OCI-LY1 (cell line): ENCODE measurements around the gene PATE1.

Experiments
- H2AFZ ChIP-seq: fragments of 200-600 bp; sonication (generic), shearing (Covaris generic); 2 replicates; pipeline ENCODE4 v1.6.0; 2014; ENCODE audit warnings: antibody characterized with exemption, mild to moderate bottlenecking, low read length
- H3F3A ChIP-seq: fragments of 200-600 bp; sonication (generic), shearing (Covaris generic); 2 replicates; pipeline ENCODE4 v1.6.0; 2014; ENCODE audit warnings: mild to moderate bottlenecking, antibody characterized with exemption, low read length, moderate library complexity; ENCODE audit not compliant: insufficient read depth
- H3K27ac ChIP-seq: fragments of 200-600 bp; sonication (generic); 2 replicates; pipeline ENCODE4 v1.5.1; 2014; ENCODE audit warnings: low read length, mixed run types, mild to moderate bottlenecking, low read depth; ENCODE audit not compliant: poor library complexity, severe bottlenecking
- H3K27me3 ChIP-seq: fragments of 200-600 bp; sonication (generic); 2 replicates; pipeline ENCODE4 v1.6.0; 2014; ENCODE audit warnings: antibody characterized with exemption, mild to moderate bottlenecking, low read length, moderate library complexity; ENCODE audit not compliant: insufficient read depth
- H3K36me3 ChIP-seq: fragments of 200-600 bp; sonication (generic); 2 replicates; pipeline ENCODE4 v1.6.1; 2014; ENCODE audit warnings: mild to moderate bottlenecking, antibody characterized with exemption, low read length, moderate library complexity, mixed read lengths; ENCODE audit not compliant: insufficient read depth
- H3K4me1 ChIP-seq: fragments of 200-600 bp; sonication (generic); 2 replicates; pipeline ENCODE4 v1.5.1; 2014; ENCODE audit warnings: mild to moderate bottlenecking, low read length, moderate library complexity; ENCODE audit not compliant: insufficient read depth, severe bottlenecking
- H3K4me2 ChIP-seq: fragments of 200-600 bp; sonication (generic), shearing (Covaris generic); 2 replicates; pipeline ENCODE4 v1.6.1; 2014; ENCODE audit warnings: low read length
- H3K4me3 ChIP-seq: fragments of 200-600 bp; sonication (generic); 2 replicates; pipeline ENCODE4 v1.5.1; 2014; ENCODE audit warnings: low read length, low read depth, mild to moderate bottlenecking, mixed read lengths; ENCODE audit not compliant: poor library complexity, severe bottlenecking
- H3K79me2 ChIP-seq: fragments of 200-600 bp; shearing (Covaris generic); 2 replicates; pipeline ENCODE4 v1.6.1; 2016; ENCODE audit warnings: mixed run types, low read length, mixed read lengths; ENCODE audit not compliant: insufficient read depth
- H3K9ac ChIP-seq: fragments of 200-600 bp; sonication (generic), shearing (Covaris generic); 2 replicates; pipeline ENCODE4 v1.6.1; 2014; ENCODE audit warnings: mild to moderate bottlenecking, low read length, mixed read lengths
- H3K9me2 ChIP-seq: fragments of 200-600 bp; sonication (generic), shearing (Covaris generic); 2 replicates; pipeline ENCODE4 v1.6.1; 2014; ENCODE audit warnings: low read depth, mild to moderate bottlenecking, low read length, mixed read lengths
- H3K9me3 ChIP-seq: fragments of 200-600 bp; shearing (Covaris generic); 2 replicates; pipeline ENCODE4 v1.6.1; 2014; ENCODE audit warnings: low read length, mixed read lengths
- H4K20me1 ChIP-seq: fragments of 200-600 bp; sonication (generic), shearing (Covaris generic); 2 replicates; pipeline ENCODE4 v1.6.0; 2016; ENCODE audit warnings: mild to moderate bottlenecking, low read length; ENCODE audit not compliant: insufficient read depth
- EZH2 ChIP-seq: fragments of 200-600 bp; sonication (generic), shearing (Covaris generic); IDR thresholded peaks from 2 replicates; pipeline ENCODE4 v1.8.0; 2017; ENCODE audit warnings: borderline replicate concordance, mixed run types, mild to moderate bottlenecking, antibody characterized with exemption, low read length, moderate library complexity, mixed read lengths
- TF ChIP-seq, protein P1 (sequence below): fragments of 200-600 bp; sonication (generic), shearing (Covaris generic); IDR thresholded peaks from 2 replicates; pipeline ENCODE4 v1.5.1; 2017; ENCODE audit warnings: mild to moderate bottlenecking, antibody characterized with exemption, low read length, moderate library complexity, mixed read lengths

Gene PATE1

DNA sequence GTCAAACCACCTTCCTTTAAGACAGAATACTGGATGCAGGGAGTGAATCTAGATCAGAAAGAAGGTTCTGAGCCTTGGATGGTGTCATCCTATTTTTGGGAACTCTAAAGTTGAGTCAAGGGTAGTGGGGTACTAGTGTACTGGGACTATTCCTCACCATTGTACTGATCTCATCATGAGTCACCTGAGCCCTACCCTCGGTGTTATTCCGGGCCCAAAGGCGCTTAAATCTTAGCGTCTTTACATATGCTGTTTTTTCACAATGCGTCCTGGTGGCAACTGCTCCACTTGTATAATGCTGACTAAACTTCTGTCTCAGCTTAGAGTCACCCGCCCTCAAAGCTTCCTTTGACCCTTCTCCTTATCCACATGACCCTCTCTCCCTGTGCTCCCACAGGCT is 25.3 kb upstream of the PATE1 start:
- Histone ChIP-seq H4K20me1 (no peaks in the 10 kb centered on the region), H2AFZ (no peak overlapping the region), H3K9me3 (no peaks in the 10 kb centered on the region), H3K9ac (no peak overlapping the region), H3K27me3 (no peaks in the 10 kb centered on the region), H3K27ac (no peak overlapping the region), H3K36me3 (no peaks in the 10 kb centered on the region), H3K4me3 (no peak overlapping the region), H3K79me2 (no peaks in the 10 kb centered on the region), H3K9me2 (no peaks in the 10 kb centered on the region), H3K4me1 (no peaks in the 10 kb centered on the region), H3F3A (no peaks in the 10 kb centered on the region), H3K4me2 (no peak overlapping the region)
- TF ChIP-seq, protein P1, sequence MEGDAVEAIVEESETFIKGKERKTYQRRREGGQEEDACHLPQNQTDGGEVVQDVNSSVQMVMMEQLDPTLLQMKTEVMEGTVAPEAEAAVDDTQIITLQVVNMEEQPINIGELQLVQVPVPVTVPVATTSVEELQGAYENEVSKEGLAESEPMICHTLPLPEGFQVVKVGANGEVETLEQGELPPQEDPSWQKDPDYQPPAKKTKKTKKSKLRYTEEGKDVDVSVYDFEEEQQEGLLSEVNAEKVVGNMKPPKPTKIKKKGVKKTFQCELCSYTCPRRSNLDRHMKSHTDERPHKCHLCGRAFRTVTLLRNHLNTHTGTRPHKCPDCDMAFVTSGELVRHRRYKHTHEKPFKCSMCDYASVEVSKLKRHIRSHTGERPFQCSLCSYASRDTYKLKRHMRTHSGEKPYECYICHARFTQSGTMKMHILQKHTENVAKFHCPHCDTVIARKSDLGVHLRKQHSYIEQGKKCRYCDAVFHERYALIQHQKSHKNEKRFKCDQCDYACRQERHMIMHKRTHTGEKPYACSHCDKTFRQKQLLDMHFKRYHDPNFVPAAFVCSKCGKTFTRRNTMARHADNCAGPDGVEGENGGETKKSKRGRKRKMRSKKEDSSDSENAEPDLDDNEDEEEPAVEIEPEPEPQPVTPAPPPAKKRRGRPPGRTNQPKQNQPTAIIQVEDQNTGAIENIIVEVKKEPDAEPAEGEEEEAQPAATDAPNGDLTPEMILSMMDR = no peak
- no peak for TF ChIP-seq EZH2

DNA sequence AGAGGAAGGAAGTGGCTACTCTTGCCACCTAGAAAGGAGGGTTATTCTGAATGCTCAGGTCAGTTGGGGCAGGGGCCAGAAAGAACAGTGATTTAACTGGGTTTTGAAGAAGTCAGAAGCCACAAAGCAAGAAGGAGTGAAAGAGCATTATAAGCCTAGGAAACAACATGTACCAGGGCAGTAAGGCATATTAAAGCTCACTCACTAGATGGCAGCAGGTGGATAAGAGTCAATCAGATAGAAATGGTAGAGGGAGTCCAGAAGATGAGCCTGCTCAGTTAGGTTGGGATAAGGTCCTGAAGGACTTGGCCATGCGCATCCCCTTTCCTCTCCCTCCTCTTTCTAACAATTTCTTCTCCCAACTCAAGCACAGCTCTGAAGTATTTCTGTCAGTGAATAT is 22.0 kb upstream of the PATE1 start:
- H3K79me2 ChIP-seq = no peaks in the 10 kb centered on the region
- no peaks in the 10 kb centered on the region for H3K27me3 ChIP-seq
- no peak overlapping the region for H3K9ac ChIP-seq
- no peaks in the 10 kb centered on the region for H4K20me1 ChIP-seq
- TF ChIP-seq EZH2 = no peak
- TF ChIP-seq, protein P1 = peak; percentile 31; the same call in 1 of the 2 replicates
- no peak overlapping the region for H3K4me2 ChIP-seq
- no peak overlapping the region for H2AFZ ChIP-seq
- H3K36me3 ChIP-seq = no peaks in the 10 kb centered on the region
- no peaks in the 10 kb centered on the region for H3F3A ChIP-seq
- H3K9me3 ChIP-seq = no peaks in the 10 kb centered on the region
- H3K4me1 ChIP-seq = no peaks in the 10 kb centered on the region
- H3K9me2 ChIP-seq = no peaks in the 10 kb centered on the region
- no peak overlapping the region for H3K4me3 ChIP-seq
- no peak overlapping the region for H3K27ac ChIP-seq

DNA sequence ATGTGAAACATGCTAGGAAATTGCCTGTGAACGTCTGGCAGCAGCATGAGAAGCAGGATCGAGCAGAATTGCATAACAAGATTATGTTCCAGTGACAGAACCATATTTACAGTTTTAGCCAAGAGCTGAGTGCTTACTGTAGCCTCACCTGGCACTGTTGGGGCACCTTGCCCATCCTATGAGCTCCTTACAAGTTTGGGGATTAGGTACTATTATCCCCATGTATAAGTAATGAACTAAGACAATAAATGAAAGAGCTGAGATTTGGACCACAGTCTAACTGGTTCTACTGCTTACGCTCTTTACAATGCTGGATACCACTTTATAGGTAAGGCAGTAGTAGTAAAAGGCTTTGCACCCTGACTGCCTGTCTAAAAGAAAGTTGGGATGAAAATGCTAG is 17.1 kb upstream of the PATE1 start:
- H2AFZ ChIP-seq = no peak overlapping the region
- H3K4me1 ChIP-seq = no peaks in the 10 kb centered on the region
- H3K4me2 ChIP-seq = no peak overlapping the region
- H3K9me3 ChIP-seq = no peaks in the 10 kb centered on the region
- H3F3A ChIP-seq = no peaks in the 10 kb centered on the region
- no peaks in the 10 kb centered on the region for H3K36me3 ChIP-seq
- no peak overlapping the region for H3K4me3 ChIP-seq
- no peak overlapping the region for H3K27ac ChIP-seq
- TF ChIP-seq, protein P1 = no peak
- TF ChIP-seq EZH2 = no peak
- H3K9ac ChIP-seq = no peak overlapping the region
- H3K9me2 ChIP-seq = no peaks in the 10 kb centered on the region
- no peaks in the 10 kb centered on the region for H3K79me2 ChIP-seq
- no peaks in the 10 kb centered on the region for H3K27me3 ChIP-seq
- H4K20me1 ChIP-seq = no peaks in the 10 kb centered on the region
